ENCODE measurements around the gene EXOSC10.
"Not testable (repeated sequence)": the region's sequence is repeated elsewhere in the genome, so short reads cannot be mapped to it uniquely, and the experiment has no call there.

EXOSC10 gene

GRCh38 chr1:11026052-11026451 is 73.6 kb downstream of the EXOSC10 start:
- no peak overlapping the region for H3K27ac ChIP-seq (ENCODE audit: insufficient read depth in 1 of 2, low read depth in 1 of 2, low read length in 2 of 2, poor library complexity in 1 of 2, severe bottlenecking in 2 of 2)
- no peaks in the 10 kb centered on the region for H3K27me3 ChIP-seq (replicated peaks in 2 of 5; ENCODE audit: control insufficient read depth in 4 of 5, insufficient read depth in 5 of 5, low read length in 4 of 5)
- no peaks in the 10 kb centered on the region for H3K4me1 ChIP-seq (ENCODE audit: control extremely low read depth in 1 of 4, control insufficient read depth in 4 of 4, insufficient read depth in 4 of 4, low read length in 3 of 4)
- peaks cover 19 to 66% (median 45%) of the 10 kb centered on the region in 4 experiments for H3K36me3 ChIP-seq (ENCODE audit: control insufficient read depth in 4 of 4, insufficient read depth in 4 of 4, low read length in 3 of 4)
- ChIA-PET CTCF (no interaction called here), POLR2A (no interaction called here)
- no peak for DNase-seq
- WGBS (ENCODE audit: insufficient coverage), result no CpG with 5 or more reads among the region's 1 CpG
- no peak overlapping the region for H3K4me3 ChIP-seq (ENCODE audit: control insufficient read depth in 1 of 7, extremely low read depth in 1 of 7, insufficient read depth in 4 of 7, low read depth in 2 of 7, low read length in 6 of 7)
- H3K9me3 ChIP-seq (ENCODE audit: control extremely low read depth in 1 of 5, control insufficient read depth in 4 of 5, insufficient read depth in 2 of 5, low read depth in 1 of 5, low read length in 4 of 5), result no peaks in the 10 kb centered on the region

GRCh38 chr1:11025618-11026017 is 74.1 kb downstream of the EXOSC10 start:
- Histone ChIP-seq H3K27me3 (replicated peaks in 2 of 5; ENCODE audit: control insufficient read depth in 4 of 5, insufficient read depth in 5 of 5, low read length in 4 of 5) (no peaks in the 10 kb centered on the region), H3K4me1 (ENCODE audit: control extremely low read depth in 1 of 4, control insufficient read depth in 4 of 4, insufficient read depth in 4 of 4, low read length in 3 of 4) (no peaks in the 10 kb centered on the region), H3K27ac (ENCODE audit: insufficient read depth in 1 of 2, low read depth in 1 of 2, low read length in 2 of 2, poor library complexity in 1 of 2, severe bottlenecking in 2 of 2) (no peak overlapping the region), H3K9me3 (ENCODE audit: control extremely low read depth in 1 of 5, control insufficient read depth in 4 of 5, insufficient read depth in 2 of 5, low read depth in 1 of 5, low read length in 4 of 5) (no peaks in the 10 kb centered on the region), H3K4me3 (ENCODE audit: control insufficient read depth in 1 of 7, extremely low read depth in 1 of 7, insufficient read depth in 4 of 7, low read depth in 2 of 7, low read length in 6 of 7) (no peak overlapping the region), H3K36me3 (ENCODE audit: control insufficient read depth in 4 of 4, insufficient read depth in 4 of 4, low read length in 3 of 4) (peaks cover 19 to 70% (median 47%) of the 10 kb centered on the region in 4 experiments)
- CTCF ChIA-PET, result interaction anchor here (1.4 kb wide), 1 partner anchor 12 kb away, joined by 3 read pairs; no protein-coding TSS in a partner anchor
- WGBS (ENCODE audit: insufficient coverage), result 100% methylated on average over 1 of the region's 1 CpG
- POLR2A ChIA-PET, result no interaction called here
- DNase-seq, result no peak

- DNase-seq, result no peak
- 100% methylated on average over 1 of the region's 2 CpGs for whole genome bisulfite sequencing (ENCODE audit: insufficient coverage)
- Histone ChIP-seq H3K4me3 (ENCODE audit: control insufficient read depth in 1 of 7, extremely low read depth in 1 of 7, insufficient read depth in 4 of 7, low read depth in 2 of 7, low read length in 6 of 7) (no peak overlapping the region), H3K9me3 (ENCODE audit: control extremely low read depth in 1 of 5, control insufficient read depth in 4 of 5, insufficient read depth in 2 of 5, low read depth in 1 of 5, low read length in 4 of 5) (no peaks in the 10 kb centered on the region), H3K27ac (ENCODE audit: insufficient read depth in 1 of 2, low read depth in 1 of 2, low read length in 2 of 2, poor library complexity in 1 of 2, severe bottlenecking in 2 of 2) (no peak overlapping the region), H3K36me3 (ENCODE audit: control insufficient read depth in 4 of 4, insufficient read depth in 4 of 4, low read length in 3 of 4) (peaks cover 24 to 73% (median 47%) of the 10 kb centered on the region in 4 experiments), H3K27me3 (replicated peaks in 2 of 5; ENCODE audit: control insufficient read depth in 4 of 5, insufficient read depth in 5 of 5, low read length in 4 of 5) (no peaks in the 10 kb centered on the region), H3K4me1 (ENCODE audit: control extremely low read depth in 1 of 4, control insufficient read depth in 4 of 4, insufficient read depth in 4 of 4, low read length in 3 of 4) (no peaks in the 10 kb centered on the region)
- ChIA-PET CTCF (interaction anchor here (1.2 to 1.4 kb wide), 2 partner anchors 13 to 530 kb away, joined by 3 read pairs; no protein-coding TSS in a partner anchor), POLR2A (no interaction called here)
Measured at GRCh38 chr1:11024874-11025203, 74.8 kb downstream of the EXOSC10 start.

- ChIA-PET POLR2A (no interaction called here), CTCF (interaction anchor here (0.9 to 1.4 kb wide), 3 partner anchors 13 to 529 kb away, joined by 3 read pairs; no protein-coding TSS in a partner anchor)
- 100% methylated on average over 2 of the region's 3 CpGs for WGBS (ENCODE audit: insufficient coverage)
Measured at GRCh38 chr1:11024154-11024873, 75.4 kb downstream of the EXOSC10 start.

GRCh38 chr1:11023201-11023600 is 76.5 kb downstream of the EXOSC10 start:
- POLR2A ChIA-PET, result no interaction called here
- DNase-seq, result no peak
- Histone ChIP-seq H3K27ac (ENCODE audit: insufficient read depth in 1 of 2, low read depth in 1 of 2, low read length in 2 of 2, poor library complexity in 1 of 2, severe bottlenecking in 2 of 2) (no peak overlapping the region), H3K27me3 (replicated peaks in 2 of 5; ENCODE audit: control insufficient read depth in 4 of 5, insufficient read depth in 5 of 5, low read length in 4 of 5) (no peaks in the 10 kb centered on the region), H3K4me3 (ENCODE audit: control insufficient read depth in 1 of 7, extremely low read depth in 1 of 7, insufficient read depth in 4 of 7, low read depth in 2 of 7, low read length in 6 of 7) (no peak overlapping the region), H3K9me3 (ENCODE audit: control extremely low read depth in 1 of 5, control insufficient read depth in 4 of 5, insufficient read depth in 2 of 5, low read depth in 1 of 5, low read length in 4 of 5) (no peaks in the 10 kb centered on the region), H3K4me1 (ENCODE audit: control extremely low read depth in 1 of 4, control insufficient read depth in 4 of 4, insufficient read depth in 4 of 4, low read length in 3 of 4) (no peaks in the 10 kb centered on the region), H3K36me3 (ENCODE audit: control insufficient read depth in 4 of 4, insufficient read depth in 4 of 4, low read length in 3 of 4) (peaks cover 28 to 87% (median 56%) of the 10 kb centered on the region in 4 experiments)
- 100% methylated on average over 13 of the region's 14 CpGs for WGBS (ENCODE audit: insufficient coverage)
- CTCF ChIA-PET, result interaction anchor here (0.9 kb wide), 1 partner anchor 14 kb away, joined by 3 read pairs; no protein-coding TSS in a partner anchor

More at GRCh38 chr1:11024154-11024873, 75.4 kb downstream of the EXOSC10 start:
- no peak for DNase-seq
- Histone ChIP-seq H3K4me3 (ENCODE audit: control insufficient read depth in 1 of 7, extremely low read depth in 1 of 7, insufficient read depth in 4 of 7, low read depth in 2 of 7, low read length in 6 of 7) (no peak overlapping the region), H3K9me3 (ENCODE audit: control extremely low read depth in 1 of 5, control insufficient read depth in 4 of 5, insufficient read depth in 2 of 5, low read depth in 1 of 5, low read length in 4 of 5) (no peaks in the 10 kb centered on the region), H3K27me3 (replicated peaks in 2 of 5; ENCODE audit: control insufficient read depth in 4 of 5, insufficient read depth in 5 of 5, low read length in 4 of 5) (no peaks in the 10 kb centered on the region), H3K27ac (ENCODE audit: insufficient read depth in 1 of 2, low read depth in 1 of 2, low read length in 2 of 2, poor library complexity in 1 of 2, severe bottlenecking in 2 of 2) (no peak overlapping the region), H3K36me3 (ENCODE audit: control insufficient read depth in 4 of 4, insufficient read depth in 4 of 4, low read length in 3 of 4) (peaks cover 22 to 76% (median 47%) of the 10 kb centered on the region in 4 experiments), H3K4me1 (ENCODE audit: control extremely low read depth in 1 of 4, control insufficient read depth in 4 of 4, insufficient read depth in 4 of 4, low read length in 3 of 4) (no peaks in the 10 kb centered on the region)

GRCh38 chr1:11019971-11020370 is 79.7 kb downstream of the EXOSC10 start:
- H3K36me3 ChIP-seq (ENCODE audit: control insufficient read depth in 4 of 4, insufficient read depth in 4 of 4, low read length in 3 of 4), result peaks cover 29 to 91% (median 54%) of the 10 kb centered on the region in 4 experiments
- 100% methylated on average over 2 of the region's 7 CpGs for WGBS (ENCODE audit: insufficient coverage)
- POLR2A ChIA-PET, result no interaction called here

GRCh38 chr1:11019358-11019757 is 80.3 kb downstream of the EXOSC10 start:
- DNase-seq; H3K9me3 ChIP-seq (ENCODE audit: control extremely low read depth in 1 of 5, control insufficient read depth in 4 of 5, insufficient read depth in 2 of 5, low read depth in 1 of 5, low read length in 4 of 5); CTCF ChIA-PET; H3K27me3 ChIP-seq (replicated peaks in 2 of 5; ENCODE audit: control insufficient read depth in 4 of 5, insufficient read depth in 5 of 5, low read length in 4 of 5); H3K4me3 ChIP-seq (ENCODE audit: control insufficient read depth in 1 of 7, extremely low read depth in 1 of 7, insufficient read depth in 4 of 7, low read depth in 2 of 7, low read length in 6 of 7); POLR2A ChIA-PET; H3K27ac ChIP-seq (ENCODE audit: insufficient read depth in 1 of 2, low read depth in 1 of 2, low read length in 2 of 2, poor library complexity in 1 of 2, severe bottlenecking in 2 of 2); H3K4me1 ChIP-seq (ENCODE audit: control extremely low read depth in 1 of 4, control insufficient read depth in 4 of 4, insufficient read depth in 4 of 4, low read length in 3 of 4): not testable (repeated sequence)
- WGBS (ENCODE audit: insufficient coverage), result 90% methylated on average over 3 of the region's 8 CpGs
- H3K36me3 ChIP-seq (ENCODE audit: control insufficient read depth in 4 of 4, insufficient read depth in 4 of 4, low read length in 3 of 4), result peaks cover 30 to 91% (median 56%) of the 10 kb centered on the region in 4 experiments

More at GRCh38 chr1:11019971-11020370, 79.7 kb downstream of the EXOSC10 start:
- Histone ChIP-seq H3K9me3 (ENCODE audit: control extremely low read depth in 1 of 5, control insufficient read depth in 4 of 5, insufficient read depth in 2 of 5, low read depth in 1 of 5, low read length in 4 of 5) (no peaks in the 10 kb centered on the region), H3K4me3 (ENCODE audit: control insufficient read depth in 1 of 7, extremely low read depth in 1 of 7, insufficient read depth in 4 of 7, low read depth in 2 of 7, low read length in 6 of 7) (no peak overlapping the region), H3K4me1 (ENCODE audit: control extremely low read depth in 1 of 4, control insufficient read depth in 4 of 4, insufficient read depth in 4 of 4, low read length in 3 of 4) (peaks cover 0 to 2% (median 0%) of the 10 kb centered on the region in 4 experiments), H3K27me3 (replicated peaks in 2 of 5; ENCODE audit: control insufficient read depth in 4 of 5, insufficient read depth in 5 of 5, low read length in 4 of 5) (no peaks in the 10 kb centered on the region), H3K27ac (ENCODE audit: insufficient read depth in 1 of 2, low read depth in 1 of 2, low read length in 2 of 2, poor library complexity in 1 of 2, severe bottlenecking in 2 of 2) (no peak overlapping the region)
- DNase-seq, result no peak
- CTCF ChIA-PET, result interaction anchor here (1.2 kb wide), 1 partner anchor 18 kb away, joined by 4 read pairs; no protein-coding TSS in a partner anchor
